Measurements from ENCODE around the gene EVC2.

The EVC2 gene

DNA sequence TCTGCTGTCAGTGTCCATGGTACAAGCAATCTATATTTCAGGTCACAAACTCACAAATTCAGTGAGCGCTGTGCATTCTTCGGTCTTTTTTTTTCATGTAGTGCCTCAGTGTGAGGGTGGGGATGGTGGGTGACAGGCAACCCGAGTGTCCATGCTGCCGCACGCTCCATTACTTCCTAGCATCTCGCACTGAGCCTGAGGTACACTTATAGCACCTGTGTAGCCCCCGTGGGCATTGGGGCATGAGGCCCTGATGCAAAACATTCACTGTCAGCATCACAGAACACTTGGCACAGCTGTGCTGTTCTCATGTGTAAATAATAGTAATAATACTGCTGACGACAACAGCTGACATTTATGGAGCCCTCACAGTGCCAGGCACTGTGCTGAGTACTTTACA is 31.6 kb downstream of the EVC2 start:
- TF ChIP-seq, protein P1, sequence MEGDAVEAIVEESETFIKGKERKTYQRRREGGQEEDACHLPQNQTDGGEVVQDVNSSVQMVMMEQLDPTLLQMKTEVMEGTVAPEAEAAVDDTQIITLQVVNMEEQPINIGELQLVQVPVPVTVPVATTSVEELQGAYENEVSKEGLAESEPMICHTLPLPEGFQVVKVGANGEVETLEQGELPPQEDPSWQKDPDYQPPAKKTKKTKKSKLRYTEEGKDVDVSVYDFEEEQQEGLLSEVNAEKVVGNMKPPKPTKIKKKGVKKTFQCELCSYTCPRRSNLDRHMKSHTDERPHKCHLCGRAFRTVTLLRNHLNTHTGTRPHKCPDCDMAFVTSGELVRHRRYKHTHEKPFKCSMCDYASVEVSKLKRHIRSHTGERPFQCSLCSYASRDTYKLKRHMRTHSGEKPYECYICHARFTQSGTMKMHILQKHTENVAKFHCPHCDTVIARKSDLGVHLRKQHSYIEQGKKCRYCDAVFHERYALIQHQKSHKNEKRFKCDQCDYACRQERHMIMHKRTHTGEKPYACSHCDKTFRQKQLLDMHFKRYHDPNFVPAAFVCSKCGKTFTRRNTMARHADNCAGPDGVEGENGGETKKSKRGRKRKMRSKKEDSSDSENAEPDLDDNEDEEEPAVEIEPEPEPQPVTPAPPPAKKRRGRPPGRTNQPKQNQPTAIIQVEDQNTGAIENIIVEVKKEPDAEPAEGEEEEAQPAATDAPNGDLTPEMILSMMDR (conservative IDR thresholded peaks at IDR 0.05; ENCODE audit: low read depth) = no peak
- no peak for DNase-seq (ENCODE audit: low spot score)
- POLR2A ChIA-PET (ENCODE audit: low non-redundant PET) = no interaction called here
- CTCF ChIA-PET = no interaction called here
- H3K27ac ChIP-seq = no peak overlapping the region

DNA sequence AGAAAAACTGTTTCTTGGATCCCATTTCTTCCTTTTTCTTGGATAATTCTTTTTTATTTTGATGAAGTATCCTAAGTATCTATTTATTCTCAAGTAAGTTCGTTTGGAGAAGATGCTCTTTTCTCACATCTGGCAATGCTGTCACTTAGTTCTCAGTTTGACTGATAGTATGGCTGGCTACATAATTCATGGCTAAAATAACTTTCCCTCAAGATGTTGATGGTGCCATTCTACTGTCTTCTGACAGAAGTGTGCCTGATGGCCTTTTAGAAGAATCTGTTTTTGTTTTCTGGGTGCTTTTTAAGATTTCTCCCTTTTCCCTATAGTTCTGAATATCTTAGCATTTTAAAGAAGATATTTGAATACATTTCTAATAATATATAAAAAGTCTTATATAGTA is 41.6 kb downstream of the EVC2 start:
- POLR2A ChIA-PET (ENCODE audit: low non-redundant PET) = no interaction called here

DNA sequence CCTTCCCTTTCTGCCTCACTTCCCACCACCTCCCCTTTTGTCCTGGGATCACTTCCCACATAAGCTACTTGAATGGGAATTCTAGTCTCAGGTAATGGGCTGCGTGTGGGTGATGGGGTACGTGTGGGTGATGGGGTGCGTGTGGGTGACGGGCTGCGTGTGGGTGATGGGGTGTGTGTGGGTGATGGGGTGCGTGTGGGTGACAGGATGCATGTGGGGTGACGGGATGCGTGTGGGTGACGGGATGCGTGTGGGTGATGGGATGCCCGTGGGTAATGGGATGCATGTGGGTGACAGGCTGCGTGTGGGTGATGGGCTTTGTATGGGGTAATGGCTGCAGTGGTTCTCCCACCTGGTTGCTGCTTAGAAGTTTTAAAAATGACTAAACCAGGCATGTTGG is 43.6 kb downstream of the EVC2 start:
- TF ChIP-seq, protein P1 (conservative IDR thresholded peaks at IDR 0.05; ENCODE audit: low read depth) = no peak
- CTCF ChIA-PET = no interaction called here
- no peak overlapping the region for H3K27ac ChIP-seq
- POLR2A ChIA-PET (ENCODE audit: low non-redundant PET) = no interaction called here
- no peak for DNase-seq (ENCODE audit: low spot score)

More for the DNA sequence above, 41.6 kb downstream of the EVC2 start:
- TF ChIP-seq, protein P1 (conservative IDR thresholded peaks at IDR 0.05; ENCODE audit: low read depth) = no peak
- no peak for DNase-seq (ENCODE audit: low spot score)
- CTCF ChIA-PET = no interaction called here
- no peak overlapping the region for H3K27ac ChIP-seq

DNA sequence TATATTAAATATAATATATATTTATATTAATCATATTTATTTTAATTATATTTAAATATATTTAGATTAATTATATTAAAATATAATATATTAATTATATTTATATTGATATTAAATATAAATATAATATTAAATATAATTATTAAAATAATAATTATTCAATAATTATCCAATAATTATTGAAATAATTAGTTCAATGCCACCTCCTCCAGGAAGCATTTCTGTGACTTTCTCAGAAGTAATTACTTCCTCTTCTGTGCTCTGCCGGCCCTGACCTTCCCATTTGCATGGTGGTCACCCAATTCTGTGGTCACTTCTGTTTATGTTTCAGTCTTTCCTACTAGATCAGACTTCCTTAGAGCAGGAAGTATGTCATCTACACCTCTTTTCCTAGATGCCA is 45.8 kb downstream of the EVC2 start:
- POLR2A ChIA-PET (ENCODE audit: low non-redundant PET) = no interaction called here
- no peak for DNase-seq (ENCODE audit: low spot score)
- CTCF ChIA-PET = no interaction called here
- no peak overlapping the region for H3K27ac ChIP-seq
- TF ChIP-seq, protein P1 (conservative IDR thresholded peaks at IDR 0.05; ENCODE audit: low read depth) = no peak

DNA sequence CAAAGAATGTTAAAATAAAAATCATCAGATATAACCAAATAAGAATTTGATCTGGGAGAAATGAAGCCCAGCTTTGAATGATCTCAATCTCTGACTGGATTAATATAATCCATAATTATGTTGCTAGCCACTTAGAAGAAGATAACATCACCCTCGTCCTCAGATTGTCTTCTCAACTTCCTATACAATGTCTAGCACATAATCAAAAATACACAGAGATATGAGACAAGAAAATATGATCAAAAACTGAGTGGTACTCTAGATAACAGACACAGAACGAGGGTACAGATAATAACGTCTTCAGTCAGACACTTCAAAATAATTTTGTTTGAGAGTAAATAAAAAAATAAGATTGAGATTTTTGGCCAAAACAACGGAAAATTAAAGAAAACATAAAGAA is 47.1 kb downstream of the EVC2 start:
- TF ChIP-seq, protein P1 (conservative IDR thresholded peaks at IDR 0.05; ENCODE audit: low read depth) = no peak
- CTCF ChIA-PET = no interaction called here
- no peak overlapping the region for H3K27ac ChIP-seq
- DNase-seq (ENCODE audit: low spot score) = no peak
- POLR2A ChIA-PET (ENCODE audit: low non-redundant PET) = no interaction called here

DNA sequence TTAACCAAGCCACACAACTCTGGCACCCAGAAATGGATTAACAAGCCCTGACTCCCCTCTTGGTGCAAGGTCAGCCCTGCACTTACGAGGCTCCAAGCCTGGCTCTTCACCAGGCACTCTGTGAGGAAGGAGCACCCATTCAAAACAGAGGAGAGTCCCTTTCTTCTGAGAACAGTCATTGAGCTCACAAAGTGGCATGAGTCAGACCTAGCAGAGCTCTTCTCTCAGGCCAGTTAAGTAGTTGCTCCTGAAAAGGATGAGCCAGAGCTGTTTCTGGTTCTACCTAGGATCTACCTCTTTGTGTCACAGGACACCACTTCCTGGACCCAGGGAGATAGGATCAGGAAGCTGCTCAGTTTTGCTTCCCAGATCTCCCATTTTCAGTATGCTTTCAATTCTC is 48.2 kb downstream of the EVC2 start:
- no peak overlapping the region for H3K27ac ChIP-seq
- TF ChIP-seq, protein P1 (conservative IDR thresholded peaks at IDR 0.05; ENCODE audit: low read depth) = no peak
- ChIA-PET CTCF (no interaction called here), POLR2A (ENCODE audit: low non-redundant PET) (no interaction called here)
- DNase-seq (ENCODE audit: low spot score) = no peak

DNA sequence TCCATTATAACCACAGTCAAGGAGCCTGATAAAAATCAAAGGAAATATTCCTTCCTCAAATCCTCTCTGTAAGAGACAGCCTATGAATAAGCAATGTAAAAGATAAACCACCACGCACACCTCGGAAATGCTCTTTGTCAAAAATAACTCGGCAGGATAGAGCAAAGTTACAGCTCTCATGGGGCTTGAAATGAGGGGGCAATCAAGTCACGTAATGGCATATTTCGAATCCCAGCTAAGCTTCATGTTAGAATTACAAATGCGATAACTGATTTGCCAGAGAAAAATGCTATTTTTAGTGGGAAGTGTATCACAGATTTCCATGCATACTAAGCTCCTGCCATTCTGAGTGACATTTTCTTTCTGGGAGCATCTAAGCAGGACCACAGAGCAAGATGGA is 49.4 kb downstream of the EVC2 start:
- POLR2A ChIA-PET (ENCODE audit: low non-redundant PET) = interaction anchor here (0.6 kb wide), 1 partner anchor 91 kb away, joined by 4 read pairs; no protein-coding TSS in a partner anchor
- H3K27ac ChIP-seq = no peak overlapping the region
- TF ChIP-seq, protein P1 (conservative IDR thresholded peaks at IDR 0.05; ENCODE audit: low read depth) = no peak
- CTCF ChIA-PET = no interaction called here
- no peak for DNase-seq (ENCODE audit: low spot score)
